ENCODE measurements around the gene ALPL.
A peak's percentile ranks its signal among the peaks of the same experiment; 100 is the strongest.

The ALPL gene

GRCh38 chr1:21489146-21489545 lies 20.1 kb upstream of the ALPL start:
- no peak overlapping the region for H3K4me3 ChIP-seq (replicated peaks; ENCODE audit: low read depth, low read length)
- no peak for DNase-seq (ENCODE audit: extremely low read depth, low read depth)
- TF ChIP-seq CTCF (IDR thresholded peaks at IDR 0.05; ENCODE audit: low read depth, low read length, missing control alignments): no peak

- TF ChIP-seq CTCF (IDR thresholded peaks at IDR 0.05; ENCODE audit: low read depth, low read length, missing control alignments): peak; percentile 79
- no peak overlapping the region for H3K4me3 ChIP-seq (replicated peaks; ENCODE audit: low read depth, low read length)
- peak; percentile 37 for DNase-seq (ENCODE audit: extremely low read depth, low read depth)
Observed at GRCh38 chr1:21490774-21491487, 18.3 kb upstream of the ALPL start.

GRCh38 chr1:21491488-21492355 lies 17.5 kb upstream of the ALPL start:
- DNase-seq (ENCODE audit: extremely low read depth, low read depth): no peak
- H3K4me3 ChIP-seq (replicated peaks; ENCODE audit: low read depth, low read length): no peak overlapping the region
- no peak for TF ChIP-seq CTCF (IDR thresholded peaks at IDR 0.05; ENCODE audit: low read depth, low read length, missing control alignments)

GRCh38 chr1:21492356-21492625 lies 16.9 kb upstream of the ALPL start:
- no peak overlapping the region for H3K4me3 ChIP-seq (replicated peaks; ENCODE audit: low read depth, low read length)
- DNase-seq (ENCODE audit: extremely low read depth, low read depth): no peak
- TF ChIP-seq CTCF (IDR thresholded peaks at IDR 0.05; ENCODE audit: low read depth, low read length, missing control alignments): no peak

- no peak for DNase-seq (ENCODE audit: extremely low read depth, low read depth)
- no peak for TF ChIP-seq CTCF (IDR thresholded peaks at IDR 0.05; ENCODE audit: low read depth, low read length, missing control alignments)
- H3K4me3 ChIP-seq (replicated peaks; ENCODE audit: low read depth, low read length): no peak overlapping the region
Observed at GRCh38 chr1:21494196-21494595, 15.0 kb upstream of the ALPL start.

GRCh38 chr1:21495225-21495820 lies 13.9 kb upstream of the ALPL start:
- TF ChIP-seq CTCF (IDR thresholded peaks at IDR 0.05; ENCODE audit: low read depth, low read length, missing control alignments): no peak
- no peak for DNase-seq (ENCODE audit: extremely low read depth, low read depth)
- no peak overlapping the region for H3K4me3 ChIP-seq (replicated peaks; ENCODE audit: low read depth, low read length)
